Lower lobe of right lung (tissue), 2 donors: Measurements from ENCODE around the gene ACTR3. TPM values are rescaled to one million over a fixed set of nuclear protein-coding genes. Genes with fewer than 3 reads are reported as not detected.
A peak's percentile ranks its signal among the peaks of the same experiment; 100 is the strongest.
"Not testable (repeated sequence)": the region's sequence is repeated elsewhere in the genome, so short reads cannot be mapped to it uniquely, and the experiment has no call there.

Experiments used
- ATAC-seq, 2 donors: fragments of 200-7000 bp; cut with Tn5 transposase; one replicate each; pipeline ENCODE4 v1.9.1; 2020 to 2022; ENCODE audit warnings: mild to moderate bottlenecking in 2 of 2, moderate library complexity in 2 of 2
- DNase-seq: peaks from one replicate; pipeline ENCODE4 v3.0.0-alpha.2; 2020
- H3K27ac ChIP-seq: fragments of 200-600 bp; one replicate; pipeline ENCODE4 v1.8.0; 2022
- H3K27me3 ChIP-seq: fragments of 200-600 bp; one replicate; pipeline ENCODE4 v1.8.0; 2022; ENCODE audit warnings: low read depth
- H3K36me3 ChIP-seq: fragments of 200-600 bp; one replicate; pipeline ENCODE4 v1.8.0; 2022; ENCODE audit warnings: mild to moderate bottlenecking
- H3K4me1 ChIP-seq: fragments of 200-600 bp; one replicate; pipeline ENCODE4 v1.8.0; 2022
- H3K4me3 ChIP-seq: fragments of 200-600 bp; one replicate; pipeline ENCODE4 v1.8.0; 2022; ENCODE audit warnings: mild to moderate bottlenecking
- H3K9me3 ChIP-seq: fragments of 200-600 bp; one replicate; pipeline ENCODE4 v1.8.0; 2022
- intact Hi-C: fragments of 100-400 bp; cut with DNase I; formaldehyde crosslinking; loops from one replicate; pipeline ENCODE4 v1.11.0; 2022
- long read RNA-seq: library from polyadenylated mRNA; unstranded; transcript quantifications from one replicate; pipeline ENCODE4 v2.0.0, GENCODE V29; 2021
- total RNA-seq: library from RNA; stranded (reverse); fragmentation: NEBNext Ultra II Directional; extraction: Animal tissue kit (Norgen Biotek cat#: 25700); gene quantifications from one replicate; pipeline ENCODE4 v1.2.1, GENCODE V29; 2021
- TF ChIP-seq, protein P1 (sequence below): fragments of 200-600 bp; IDR thresholded peaks from one replicate; pipeline ENCODE4 v1.8.0; 2022; ENCODE audit warnings: antibody characterized with exemption, mild to moderate bottlenecking
- donor health status: DM: no; HTN: yes; CAD: no; lungs with severe emphysema.

The ACTR3 gene
- total RNA-seq: 269 TPM
- long read RNA-seq, full-length matches to known transcripts: 190 of 228 reads
- long read RNA-seq, partial matches to known transcripts: 25 of 228 reads
- long read RNA-seq, other reads (novel, unspliced or antisense): 13 of 228 reads

DNA sequence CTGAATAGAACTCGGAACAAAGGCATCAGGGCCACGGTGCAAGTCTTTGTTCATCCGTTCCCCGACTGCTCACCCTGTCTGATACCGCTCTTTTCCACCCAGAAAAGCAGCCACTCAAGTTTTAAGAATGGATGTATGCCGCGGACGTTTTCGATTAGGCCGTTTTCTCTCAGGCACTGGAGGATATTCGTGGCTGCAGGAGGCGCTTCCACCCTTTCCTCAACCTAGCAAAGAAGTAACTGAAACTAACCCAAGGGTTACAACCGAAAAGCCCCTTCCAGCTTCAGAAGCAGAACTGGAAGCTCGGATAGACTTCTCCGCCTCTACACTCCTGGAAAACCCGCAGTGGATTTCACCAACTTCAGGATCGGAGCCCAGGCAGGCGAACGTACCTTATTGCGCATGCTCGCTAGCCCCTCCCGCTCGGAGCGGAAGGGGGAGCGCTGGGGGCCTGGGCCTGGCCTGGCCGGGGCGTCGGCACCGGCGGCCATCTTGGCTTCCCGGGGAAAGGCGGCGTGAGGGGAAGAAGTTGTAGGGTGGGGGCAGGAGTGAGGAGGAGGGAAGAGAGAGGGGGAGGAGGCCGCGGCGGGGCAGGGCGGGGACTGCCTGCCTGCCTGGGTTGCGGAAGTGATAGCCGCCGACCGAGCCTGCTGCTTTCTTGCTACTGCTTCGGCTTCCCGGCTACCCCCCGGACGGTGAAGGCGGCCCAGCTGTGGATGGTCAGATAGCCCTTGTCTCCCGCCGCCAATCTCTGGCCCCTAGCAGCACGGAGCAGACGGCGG, at the start of gene ACTR3:
Gene ACTR3 (plus strand): TSS at position 619 of the 782 bp plus-strand sequence. CDS start 191 bp downstream, outside the sequence.
- ATAC-seq (peak; percentile 97 to 99), DNase-seq (peak; percentile 98)
- Histone ChIP-seq H3K9me3 (no peaks in the 10 kb centered on the region), H3K27ac (peak within 1 kb of the TSS; percentile 97), H3K27me3 (no peaks in the 10 kb centered on the region), H3K36me3 (no peaks in the 10 kb centered on the region), H3K4me3 (peak within 1 kb of the TSS; percentile 87), H3K4me1 (peaks cover 74% of the 10 kb centered on the region)
- intact Hi-C loops: no loop called here
- TF ChIP-seq, protein P1, sequence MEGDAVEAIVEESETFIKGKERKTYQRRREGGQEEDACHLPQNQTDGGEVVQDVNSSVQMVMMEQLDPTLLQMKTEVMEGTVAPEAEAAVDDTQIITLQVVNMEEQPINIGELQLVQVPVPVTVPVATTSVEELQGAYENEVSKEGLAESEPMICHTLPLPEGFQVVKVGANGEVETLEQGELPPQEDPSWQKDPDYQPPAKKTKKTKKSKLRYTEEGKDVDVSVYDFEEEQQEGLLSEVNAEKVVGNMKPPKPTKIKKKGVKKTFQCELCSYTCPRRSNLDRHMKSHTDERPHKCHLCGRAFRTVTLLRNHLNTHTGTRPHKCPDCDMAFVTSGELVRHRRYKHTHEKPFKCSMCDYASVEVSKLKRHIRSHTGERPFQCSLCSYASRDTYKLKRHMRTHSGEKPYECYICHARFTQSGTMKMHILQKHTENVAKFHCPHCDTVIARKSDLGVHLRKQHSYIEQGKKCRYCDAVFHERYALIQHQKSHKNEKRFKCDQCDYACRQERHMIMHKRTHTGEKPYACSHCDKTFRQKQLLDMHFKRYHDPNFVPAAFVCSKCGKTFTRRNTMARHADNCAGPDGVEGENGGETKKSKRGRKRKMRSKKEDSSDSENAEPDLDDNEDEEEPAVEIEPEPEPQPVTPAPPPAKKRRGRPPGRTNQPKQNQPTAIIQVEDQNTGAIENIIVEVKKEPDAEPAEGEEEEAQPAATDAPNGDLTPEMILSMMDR: no peak

DNA sequence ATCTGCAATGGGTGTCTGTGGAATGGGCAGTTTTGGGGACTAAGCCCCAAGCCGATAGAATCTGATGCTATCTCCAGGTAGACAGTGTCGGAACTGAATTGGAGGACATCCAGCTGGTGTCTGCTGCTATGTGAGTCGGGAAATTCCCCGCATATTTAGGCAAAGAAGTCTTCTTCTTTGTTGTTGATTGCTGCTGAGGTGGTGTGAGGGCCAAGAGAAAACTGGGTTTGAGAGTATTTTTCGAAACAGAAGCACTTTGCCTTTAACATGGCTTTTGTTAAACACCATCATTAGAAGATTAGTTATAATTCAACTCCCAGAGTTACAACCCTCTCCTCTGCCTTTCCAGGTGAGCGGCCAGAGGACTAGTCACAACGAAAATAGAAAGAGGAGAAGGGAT, 49.4 kb upstream of the ACTR3 start:
- H3K27ac ChIP-seq: no peak overlapping the region
- intact Hi-C loops: no loop called here
- H3K4me1 ChIP-seq: no peaks in the 10 kb centered on the region
- TF ChIP-seq, protein P1: no peak
- H3K4me3 ChIP-seq: no peak overlapping the region
- no peak for DNase-seq
- ATAC-seq: no peak
- H3K36me3 ChIP-seq: no peaks in the 10 kb centered on the region
- H3K27me3 ChIP-seq: no peaks in the 10 kb centered on the region
- H3K9me3 ChIP-seq: no peaks in the 10 kb centered on the region

DNA sequence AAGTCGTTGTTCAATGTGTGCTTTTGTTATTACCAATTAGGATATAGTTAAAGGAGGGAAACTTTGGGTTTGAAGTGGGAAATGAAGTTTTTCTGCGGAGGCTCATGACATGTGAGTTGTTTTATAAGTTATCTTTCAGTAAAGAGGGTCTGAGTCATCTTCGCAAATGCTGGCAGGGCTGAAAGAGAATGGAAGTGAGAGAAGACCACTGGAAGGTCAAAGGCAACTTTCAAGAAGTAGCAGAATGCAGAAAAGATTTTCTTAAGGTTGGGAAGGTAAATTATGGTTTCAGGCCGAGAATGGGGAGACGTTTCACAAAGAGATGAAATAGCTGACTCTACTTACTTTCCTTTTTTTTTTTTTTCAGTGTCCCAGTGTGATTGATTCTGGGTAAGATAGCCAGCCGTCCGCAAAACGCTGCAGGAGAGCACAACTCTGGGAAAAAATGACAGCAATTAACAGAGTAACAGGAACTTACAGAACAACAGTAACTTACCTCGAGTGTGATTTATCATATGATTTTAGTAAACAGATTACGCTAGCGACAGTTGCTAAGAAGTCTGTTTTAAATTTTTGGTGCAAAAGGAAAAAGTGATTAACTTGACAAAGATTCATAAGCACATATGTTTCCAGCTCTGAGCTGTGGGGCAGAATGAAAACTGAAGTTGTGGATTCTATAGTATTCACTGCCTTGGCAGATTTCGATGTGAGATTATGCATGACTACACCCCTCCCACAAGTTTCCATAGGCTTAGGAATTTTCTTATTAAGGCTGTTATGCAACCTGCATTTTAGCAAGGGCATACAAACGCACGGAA, 46.8 kb upstream of the ACTR3 start:
- ATAC-seq (no peak), DNase-seq (no peak)
- Histone ChIP-seq H3K4me1 (no peaks in the 10 kb centered on the region), H3K36me3 (no peaks in the 10 kb centered on the region), H3K27ac (no peak overlapping the region), H3K4me3 (no peak overlapping the region), H3K9me3 (no peaks in the 10 kb centered on the region), H3K27me3 (no peaks in the 10 kb centered on the region)
- TF ChIP-seq, protein P1: no peak
- intact Hi-C loops: no loop called here

DNA sequence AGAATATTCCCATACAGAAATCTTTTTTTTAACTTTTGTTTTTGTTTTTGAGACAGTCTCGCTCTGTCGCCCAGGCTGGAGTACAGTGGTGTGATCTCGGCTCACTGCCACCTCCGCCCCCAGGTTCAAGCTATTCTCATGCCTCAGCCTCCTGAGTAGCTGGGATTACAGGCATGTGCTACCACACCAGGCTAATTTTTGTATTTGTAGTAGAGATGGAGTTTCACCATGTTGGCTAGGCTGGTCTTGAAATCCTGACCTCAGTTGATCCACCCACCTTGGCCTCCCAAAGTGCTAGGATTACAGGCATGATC, 46.2 kb upstream of the ACTR3 start:
- H3K4me3 ChIP-seq, H3K27ac ChIP-seq, ATAC-seq: not testable (repeated sequence)

DNA sequence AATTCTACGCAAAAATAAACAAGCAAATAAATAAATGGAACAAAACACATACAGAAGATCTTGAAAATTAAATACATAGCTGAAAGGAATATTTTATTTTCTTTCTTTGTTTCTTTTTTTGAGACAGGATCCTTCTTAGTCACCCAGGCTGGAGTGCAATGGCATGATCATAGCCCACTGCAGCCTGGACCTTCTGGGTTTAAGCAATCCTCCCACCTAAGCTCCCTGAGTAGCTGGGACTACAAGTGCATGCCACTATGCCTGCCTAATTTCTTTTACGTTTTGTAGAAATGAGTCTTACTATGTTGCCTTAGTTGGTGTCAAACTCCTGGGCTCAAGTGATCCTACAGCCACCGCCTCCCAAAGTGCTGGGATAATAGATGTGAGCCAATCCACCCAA, 44.6 kb upstream of the ACTR3 start:
- DNase-seq: no peak
- ATAC-seq: no peak
- H3K9me3 ChIP-seq: no peaks in the 10 kb centered on the region
- intact Hi-C loops: no loop called here
- H3K4me3 ChIP-seq: no peak overlapping the region
- no peak overlapping the region for H3K27ac ChIP-seq
- TF ChIP-seq, protein P1: no peak
- no peaks in the 10 kb centered on the region for H3K4me1 ChIP-seq
- no peaks in the 10 kb centered on the region for H3K36me3 ChIP-seq
- H3K27me3 ChIP-seq: no peaks in the 10 kb centered on the region

More for the DNA sequence above, 46.2 kb upstream of the ACTR3 start:
- H3K27me3 ChIP-seq, H3K9me3 ChIP-seq, H3K4me1 ChIP-seq, DNase-seq, H3K36me3 ChIP-seq, intact Hi-C loops: not testable (repeated sequence)

DNA sequence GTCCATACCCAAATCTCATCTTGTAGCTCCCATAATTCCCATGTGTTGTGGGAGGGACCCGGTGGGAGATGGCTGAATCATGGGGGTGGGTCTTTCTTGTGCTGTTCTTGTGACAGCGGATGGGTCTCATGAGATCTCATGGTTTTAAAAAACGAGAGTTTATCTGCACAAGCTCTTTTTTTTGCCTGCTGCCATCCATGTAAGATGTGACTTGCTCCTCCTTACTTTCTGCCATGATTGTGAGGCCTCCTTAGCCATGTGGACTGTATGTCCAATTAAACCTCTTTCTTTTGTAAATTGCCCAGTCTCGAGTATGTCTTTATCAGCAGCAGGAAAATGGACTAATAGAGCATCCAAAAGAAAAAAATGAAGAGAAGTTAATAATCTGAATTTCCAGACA, 44.1 kb upstream of the ACTR3 start:
- H3K36me3 ChIP-seq, H3K4me1 ChIP-seq, ATAC-seq, H3K27ac ChIP-seq, H3K9me3 ChIP-seq, H3K4me3 ChIP-seq, intact Hi-C loops, DNase-seq, H3K27me3 ChIP-seq: not testable (repeated sequence)
